SK-N-SH (cell line): ENCODE data around the gene ZFYVE19.

Source experiments
- CTCF ChIP-seq: fragments of 200-600 bp; sonication (generic); IDR thresholded peaks from 2 replicates; pipeline ENCODE4 v1.6.1; 2017; ENCODE audit warnings: antibody characterized with exemption, mild to moderate bottlenecking, moderate library complexity
- EP300 ChIP-seq, 2 experiments: IDR thresholded peaks; 2 replicates each; pipeline versions ENCODE4 v1.4.0 to v1.6.1; 2012; ENCODE audit warnings: borderline replicate concordance in 1 of 2, low read depth in 1 of 2, low read length in 1 of 2
- JUND ChIP-seq: IDR thresholded peaks from 2 replicates; pipeline ENCODE4 v1.4.0; 2012
- MXI1 ChIP-seq: IDR thresholded peaks from 2 replicates; pipeline ENCODE4 v1.6.1; 2012; ENCODE audit warnings: mild to moderate bottlenecking, low read depth, low read length, improper control_type of control experiment
- POLR2AphosphoS5 ChIP-seq: IDR thresholded peaks from 2 replicates; pipeline ENCODE4 v1.6.1; 2012; ENCODE audit warnings: low read depth, low read length
- RFX5 ChIP-seq: IDR thresholded peaks from 2 replicates; pipeline ENCODE4 v1.6.1; 2012; ENCODE audit warnings: mild to moderate bottlenecking, improper control_type of control experiment, low read length
- SMC3 ChIP-seq: IDR thresholded peaks from 2 replicates; pipeline ENCODE4 v1.6.1; 2012; ENCODE audit warnings: low read depth, low read length, improper control_type of control experiment
- TAF1 ChIP-seq: IDR thresholded peaks from 2 replicates; pipeline ENCODE4 v1.6.1; 2012; ENCODE audit warnings: low read depth, mild to moderate bottlenecking, low read length, moderate library complexity, borderline replicate concordance
- TF ChIP-seq, protein P1 (sequence below): fragments of 150-350 bp; IDR thresholded peaks from 2 replicates; pipeline ENCODE4 v1.6.1; 2017; ENCODE audit warnings: antibody characterized with exemption, low read length, low read depth, borderline replicate concordance
- TF ChIP-seq, protein P2 (sequence below): IDR thresholded peaks from 2 replicates; pipeline ENCODE4 v1.4.0; 2012; ENCODE audit warnings: low read depth, borderline replicate concordance
- TF ChIP-seq, protein P3 (sequence below): IDR thresholded peaks from 2 replicates; pipeline ENCODE4 v1.6.1; 2012; ENCODE audit warnings: mild to moderate bottlenecking, low read depth, low read length, moderate library complexity

- TF ChIP-seq CTCF (no peak), TAF1 (no peak), EP300 (IDR thresholded peaks at IDR 0.05; ENCODE audit: borderline replicate concordance in 1 of 2, low read depth in 1 of 2, low read length in 1 of 2) (no peak), MXI1 (no peak), POLR2AphosphoS5 (no peak), JUND (no peak), RFX5 (no peak), SMC3 (no peak)
- TF ChIP-seq, protein P1, sequence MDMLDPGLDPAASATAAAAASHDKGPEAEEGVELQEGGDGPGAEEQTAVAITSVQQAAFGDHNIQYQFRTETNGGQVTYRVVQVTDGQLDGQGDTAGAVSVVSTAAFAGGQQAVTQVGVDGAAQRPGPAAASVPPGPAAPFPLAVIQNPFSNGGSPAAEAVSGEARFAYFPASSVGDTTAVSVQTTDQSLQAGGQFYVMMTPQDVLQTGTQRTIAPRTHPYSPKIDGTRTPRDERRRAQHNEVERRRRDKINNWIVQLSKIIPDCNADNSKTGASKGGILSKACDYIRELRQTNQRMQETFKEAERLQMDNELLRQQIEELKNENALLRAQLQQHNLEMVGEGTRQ, result no peak
- TF ChIP-seq, protein P2, sequence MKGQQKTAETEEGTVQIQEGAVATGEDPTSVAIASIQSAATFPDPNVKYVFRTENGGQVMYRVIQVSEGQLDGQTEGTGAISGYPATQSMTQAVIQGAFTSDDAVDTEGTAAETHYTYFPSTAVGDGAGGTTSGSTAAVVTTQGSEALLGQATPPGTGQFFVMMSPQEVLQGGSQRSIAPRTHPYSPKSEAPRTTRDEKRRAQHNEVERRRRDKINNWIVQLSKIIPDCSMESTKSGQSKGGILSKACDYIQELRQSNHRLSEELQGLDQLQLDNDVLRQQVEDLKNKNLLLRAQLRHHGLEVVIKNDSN, result no peak
- TF ChIP-seq, protein P3, sequence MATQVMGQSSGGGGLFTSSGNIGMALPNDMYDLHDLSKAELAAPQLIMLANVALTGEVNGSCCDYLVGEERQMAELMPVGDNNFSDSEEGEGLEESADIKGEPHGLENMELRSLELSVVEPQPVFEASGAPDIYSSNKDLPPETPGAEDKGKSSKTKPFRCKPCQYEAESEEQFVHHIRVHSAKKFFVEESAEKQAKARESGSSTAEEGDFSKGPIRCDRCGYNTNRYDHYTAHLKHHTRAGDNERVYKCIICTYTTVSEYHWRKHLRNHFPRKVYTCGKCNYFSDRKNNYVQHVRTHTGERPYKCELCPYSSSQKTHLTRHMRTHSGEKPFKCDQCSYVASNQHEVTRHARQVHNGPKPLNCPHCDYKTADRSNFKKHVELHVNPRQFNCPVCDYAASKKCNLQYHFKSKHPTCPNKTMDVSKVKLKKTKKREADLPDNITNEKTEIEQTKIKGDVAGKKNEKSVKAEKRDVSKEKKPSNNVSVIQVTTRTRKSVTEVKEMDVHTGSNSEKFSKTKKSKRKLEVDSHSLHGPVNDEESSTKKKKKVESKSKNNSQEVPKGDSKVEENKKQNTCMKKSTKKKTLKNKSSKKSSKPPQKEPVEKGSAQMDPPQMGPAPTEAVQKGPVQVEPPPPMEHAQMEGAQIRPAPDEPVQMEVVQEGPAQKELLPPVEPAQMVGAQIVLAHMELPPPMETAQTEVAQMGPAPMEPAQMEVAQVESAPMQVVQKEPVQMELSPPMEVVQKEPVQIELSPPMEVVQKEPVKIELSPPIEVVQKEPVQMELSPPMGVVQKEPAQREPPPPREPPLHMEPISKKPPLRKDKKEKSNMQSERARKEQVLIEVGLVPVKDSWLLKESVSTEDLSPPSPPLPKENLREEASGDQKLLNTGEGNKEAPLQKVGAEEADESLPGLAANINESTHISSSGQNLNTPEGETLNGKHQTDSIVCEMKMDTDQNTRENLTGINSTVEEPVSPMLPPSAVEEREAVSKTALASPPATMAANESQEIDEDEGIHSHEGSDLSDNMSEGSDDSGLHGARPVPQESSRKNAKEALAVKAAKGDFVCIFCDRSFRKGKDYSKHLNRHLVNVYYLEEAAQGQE, result no peak
Observed at GRCh38 chr15:40773496-40773895, 33.4 kb upstream of the ZFYVE19 start.
